ENCODE measurements around the gene FLVCR2. TPM values are rescaled to one million over a fixed set of nuclear protein-coding genes. Genes with fewer than 3 reads are reported as not detected.

Gene FLVCR2
- total RNA-seq, 4 donors from 2014 or later, result 1.9 to 5.8 (median 4.1) TPM

DNA sequence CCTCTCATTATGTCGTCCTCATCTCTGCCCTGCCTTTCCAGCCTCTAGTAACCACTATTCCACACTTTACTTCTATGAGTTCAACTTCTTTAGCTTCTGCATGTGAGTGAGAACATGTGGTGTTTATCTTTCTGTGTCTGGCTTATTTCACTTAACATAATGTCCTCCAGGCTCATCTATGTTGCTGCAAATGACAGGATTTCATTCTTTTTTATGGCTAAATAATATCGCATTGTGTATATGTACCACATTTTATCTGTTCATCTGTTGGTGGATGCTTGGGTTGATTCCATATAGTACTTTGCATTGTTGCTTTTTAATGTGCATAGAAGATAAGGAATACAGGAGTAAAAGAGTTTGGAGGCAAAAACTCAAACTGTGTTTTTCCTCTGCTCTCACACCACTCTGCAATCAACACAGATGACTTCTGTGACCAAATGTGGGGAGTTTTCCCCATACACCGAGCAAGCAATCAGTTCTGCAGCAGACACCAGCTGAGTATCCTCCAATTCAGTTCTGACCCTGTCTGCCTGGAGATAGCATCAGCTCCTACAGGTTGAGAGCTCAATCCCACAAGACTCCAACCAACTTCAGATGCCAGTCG is 24.6 kb upstream of the FLVCR2 start:
- H3K36me3 ChIP-seq, result no peaks in the 10 kb centered on the region
- no peaks in the 10 kb centered on the region for H3K4me1 ChIP-seq
- H3K27ac ChIP-seq, result no peak overlapping the region
- WGBS, 2 donors (ENCODE audit: low coverage in 1 of 2), result 33 to 50% methylated on average over 3 to 4 of the region's 4 CpGs
- peaks cover 0 to 8% (median 0%) of the 10 kb centered on the region in 3 donors for H3K9me3 ChIP-seq
- TF ChIP-seq POLR2AphosphoS5 (IDR thresholded peaks at IDR 0.05) (no peak), POLR2A (IDR thresholded peaks at IDR 0.05) (no peak), EP300 (IDR thresholded peaks at IDR 0.05) (no peak)
- TF ChIP-seq, protein P1, sequence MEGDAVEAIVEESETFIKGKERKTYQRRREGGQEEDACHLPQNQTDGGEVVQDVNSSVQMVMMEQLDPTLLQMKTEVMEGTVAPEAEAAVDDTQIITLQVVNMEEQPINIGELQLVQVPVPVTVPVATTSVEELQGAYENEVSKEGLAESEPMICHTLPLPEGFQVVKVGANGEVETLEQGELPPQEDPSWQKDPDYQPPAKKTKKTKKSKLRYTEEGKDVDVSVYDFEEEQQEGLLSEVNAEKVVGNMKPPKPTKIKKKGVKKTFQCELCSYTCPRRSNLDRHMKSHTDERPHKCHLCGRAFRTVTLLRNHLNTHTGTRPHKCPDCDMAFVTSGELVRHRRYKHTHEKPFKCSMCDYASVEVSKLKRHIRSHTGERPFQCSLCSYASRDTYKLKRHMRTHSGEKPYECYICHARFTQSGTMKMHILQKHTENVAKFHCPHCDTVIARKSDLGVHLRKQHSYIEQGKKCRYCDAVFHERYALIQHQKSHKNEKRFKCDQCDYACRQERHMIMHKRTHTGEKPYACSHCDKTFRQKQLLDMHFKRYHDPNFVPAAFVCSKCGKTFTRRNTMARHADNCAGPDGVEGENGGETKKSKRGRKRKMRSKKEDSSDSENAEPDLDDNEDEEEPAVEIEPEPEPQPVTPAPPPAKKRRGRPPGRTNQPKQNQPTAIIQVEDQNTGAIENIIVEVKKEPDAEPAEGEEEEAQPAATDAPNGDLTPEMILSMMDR (IDR thresholded peaks at IDR 0.05), result no peak
- no peaks in the 10 kb centered on the region for H3K27me3 ChIP-seq
- ATAC-seq, result no peak
- H3K4me3 ChIP-seq, result no peak overlapping the region

DNA sequence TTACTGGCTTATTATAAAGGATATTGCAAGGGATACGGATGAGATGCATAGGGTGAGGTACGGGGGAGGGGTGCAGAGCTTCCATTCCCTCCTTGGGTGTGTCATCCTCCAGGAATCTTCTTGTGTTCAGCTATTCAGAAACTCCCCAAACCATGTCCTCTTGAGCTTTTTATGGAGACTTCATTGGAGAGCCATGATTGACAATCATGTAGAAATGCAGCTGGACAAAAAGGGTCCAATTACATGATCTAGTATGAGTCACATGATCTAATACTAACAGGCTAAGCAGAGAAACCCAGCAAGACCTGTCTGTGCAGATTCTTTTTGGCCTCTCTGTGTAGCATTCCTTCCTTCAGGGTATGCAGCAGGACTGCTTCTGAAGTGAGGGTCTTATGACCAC is 23.9 kb upstream of the FLVCR2 start:
- peaks cover 0 to 8% (median 0%) of the 10 kb centered on the region in 3 donors for H3K9me3 ChIP-seq
- no peaks in the 10 kb centered on the region for H3K27me3 ChIP-seq
- 42 to 50% methylated on average over 2 of the region's 2 CpGs for WGBS, 2 donors (ENCODE audit: low coverage in 1 of 2)
- no peak for ATAC-seq
- TF ChIP-seq, protein P1 (IDR thresholded peaks at IDR 0.05), result no peak
- TF ChIP-seq POLR2A (IDR thresholded peaks at IDR 0.05) (no peak), EP300 (IDR thresholded peaks at IDR 0.05) (no peak), POLR2AphosphoS5 (IDR thresholded peaks at IDR 0.05) (no peak)
- H3K4me3 ChIP-seq, result no peak overlapping the region
- no peaks in the 10 kb centered on the region for H3K36me3 ChIP-seq
- no peak overlapping the region for H3K27ac ChIP-seq
- H3K4me1 ChIP-seq, result no peaks in the 10 kb centered on the region

DNA sequence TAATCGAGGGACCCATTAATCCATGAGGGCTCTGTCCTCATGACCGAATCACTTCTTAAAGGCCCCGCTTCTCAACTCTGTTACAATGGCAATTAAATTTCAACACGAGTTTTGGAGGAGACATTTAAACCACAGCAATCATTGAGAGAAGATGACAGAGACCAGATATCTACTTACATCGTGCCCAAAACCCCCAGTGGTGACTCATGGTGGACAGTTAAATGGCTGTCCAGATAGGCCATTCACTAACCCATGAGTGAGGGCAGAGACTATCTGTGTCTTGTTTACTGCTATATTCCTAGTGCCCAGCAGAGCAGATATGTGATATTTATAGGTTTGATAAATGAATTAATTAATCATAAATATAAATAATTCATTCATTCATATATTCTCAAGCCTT is 20.0 kb upstream of the FLVCR2 start:
- no peak for TF ChIP-seq EP300 (IDR thresholded peaks at IDR 0.05)
- TF ChIP-seq, protein P1 (IDR thresholded peaks at IDR 0.05), result no peak
- TF ChIP-seq POLR2AphosphoS5 (IDR thresholded peaks at IDR 0.05), result no peak
- no peak for TF ChIP-seq POLR2A (IDR thresholded peaks at IDR 0.05)
- no peaks in the 10 kb centered on the region for H3K36me3 ChIP-seq
- peaks cover 0 to 8% (median 0%) of the 10 kb centered on the region in 3 donors for H3K4me1 ChIP-seq
- no peak for ATAC-seq
- H3K27me3 ChIP-seq, result no peaks in the 10 kb centered on the region
- peaks cover 0 to 8% (median 0%) of the 10 kb centered on the region in 3 donors for H3K9me3 ChIP-seq
- H3K4me3 ChIP-seq, result no peak overlapping the region
- no peak overlapping the region for H3K27ac ChIP-seq
- WGBS, 2 donors (ENCODE audit: low coverage in 1 of 2), result 76 to 80% methylated on average over 5 of the region's 5 CpGs

DNA sequence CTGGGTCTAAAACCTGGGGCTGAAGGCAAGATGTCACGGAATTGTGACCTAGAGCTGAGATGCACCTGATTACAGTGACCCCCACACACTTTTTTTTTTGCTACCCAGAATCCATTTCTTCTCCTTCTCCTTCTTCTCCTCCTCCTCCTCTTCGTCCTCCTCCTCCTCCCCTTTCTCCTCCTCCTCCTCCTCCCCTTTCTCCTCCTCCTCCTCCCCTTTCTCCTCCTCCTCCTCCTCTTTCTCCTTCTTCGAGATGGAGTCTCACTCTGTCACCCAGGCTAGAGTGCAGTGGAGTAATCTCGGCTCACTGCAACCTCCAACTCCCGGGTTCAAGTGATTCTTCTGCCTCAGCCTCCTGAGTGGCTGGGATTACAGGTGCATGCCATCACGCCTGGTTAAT is 19.4 kb upstream of the FLVCR2 start:
- WGBS, 2 donors (ENCODE audit: low coverage in 1 of 2), result 76 to 93% methylated on average over 2 to 3 of the region's 6 CpGs
- Histone ChIP-seq H3K27me3 (no peaks in the 10 kb centered on the region), H3K4me1 (peaks cover 0 to 8% (median 0%) of the 10 kb centered on the region in 3 donors), H3K27ac (no peak overlapping the region), H3K9me3 (peaks cover 0 to 8% (median 0%) of the 10 kb centered on the region in 3 donors), H3K4me3 (no peak overlapping the region), H3K36me3 (no peaks in the 10 kb centered on the region)
- no peak for TF ChIP-seq POLR2AphosphoS5 (IDR thresholded peaks at IDR 0.05)
- no peak for TF ChIP-seq POLR2A (IDR thresholded peaks at IDR 0.05)
- no peak for TF ChIP-seq EP300 (IDR thresholded peaks at IDR 0.05)
- TF ChIP-seq, protein P1 (IDR thresholded peaks at IDR 0.05), result no peak
- ATAC-seq, result no peak
